ENCODE data around the gene DIP2C.
"Not testable (repeated sequence)": the region's sequence is repeated elsewhere in the genome, so short reads cannot be mapped to it uniquely, and the experiment has no call there.

The DIP2C gene

DNA sequence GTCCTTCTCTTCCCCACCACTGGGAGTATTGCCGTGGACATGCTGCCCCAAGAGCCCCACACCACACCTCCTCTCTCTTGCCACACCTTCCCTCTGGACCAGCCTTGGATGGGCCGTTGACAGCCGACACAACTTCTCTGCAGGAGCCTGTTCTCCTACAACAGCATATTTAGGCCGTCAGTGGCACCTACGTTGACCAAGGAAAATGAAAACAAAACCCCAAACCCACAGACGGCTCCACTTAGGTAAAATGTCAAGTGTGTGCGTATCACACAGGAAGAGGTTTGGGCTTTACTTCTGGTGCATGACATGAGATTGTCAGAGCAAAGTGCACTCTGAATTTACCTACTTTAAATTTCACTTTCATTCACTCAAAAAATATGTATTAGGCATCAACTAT is 307.7 kb downstream of the DIP2C start:
- no peak for DNase-seq

DNA sequence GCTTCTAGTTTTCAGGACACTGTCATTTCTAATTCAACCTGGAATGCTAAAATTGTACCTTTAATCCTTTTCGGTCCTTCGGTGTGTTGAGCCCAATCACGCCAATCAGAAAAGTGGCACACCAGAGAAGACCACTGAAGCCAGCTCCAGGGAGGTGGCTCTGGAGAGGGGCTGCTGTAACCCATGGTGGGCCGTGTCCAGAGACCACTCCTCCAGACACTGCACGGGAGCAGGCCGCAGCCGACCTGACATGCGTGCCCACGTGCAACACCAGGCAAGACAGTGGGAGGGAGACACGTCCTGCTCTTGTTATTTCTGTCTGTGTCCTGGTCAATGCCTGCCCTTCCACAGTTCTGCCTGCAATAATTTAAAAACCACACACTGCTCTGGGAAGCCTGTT is 308.1 kb downstream of the DIP2C start:
- no peak for DNase-seq

DNA sequence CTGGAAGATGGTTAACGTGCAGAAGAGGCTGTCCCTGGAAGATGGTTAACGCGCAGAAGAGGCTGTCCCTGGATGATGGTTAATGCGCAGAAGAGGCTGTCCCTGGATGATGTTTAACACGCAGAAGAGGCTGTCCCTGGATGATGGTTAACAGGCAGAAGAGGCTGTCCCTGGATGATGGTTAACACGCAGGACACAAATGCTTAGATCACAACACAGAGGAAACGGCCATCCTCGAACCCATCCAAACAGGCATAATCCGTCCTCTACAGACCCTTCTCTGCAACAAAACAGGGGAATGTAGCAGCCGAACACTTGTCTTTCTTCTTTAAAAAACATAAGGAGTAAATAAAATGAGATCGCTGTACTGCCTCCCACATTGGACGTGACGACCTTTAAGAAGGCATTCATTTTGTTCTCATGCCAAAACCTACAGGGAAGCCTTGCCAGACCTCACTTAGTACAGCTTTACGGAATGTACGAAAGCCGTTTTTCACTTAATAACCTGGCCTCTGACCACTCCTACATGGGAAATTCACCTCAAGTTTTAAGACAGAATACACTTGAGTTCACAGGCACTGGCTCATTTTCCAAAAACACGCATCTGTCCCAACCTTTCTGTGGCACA is 309.0 kb downstream of the DIP2C start:
- DNase-seq: no peak

DNA sequence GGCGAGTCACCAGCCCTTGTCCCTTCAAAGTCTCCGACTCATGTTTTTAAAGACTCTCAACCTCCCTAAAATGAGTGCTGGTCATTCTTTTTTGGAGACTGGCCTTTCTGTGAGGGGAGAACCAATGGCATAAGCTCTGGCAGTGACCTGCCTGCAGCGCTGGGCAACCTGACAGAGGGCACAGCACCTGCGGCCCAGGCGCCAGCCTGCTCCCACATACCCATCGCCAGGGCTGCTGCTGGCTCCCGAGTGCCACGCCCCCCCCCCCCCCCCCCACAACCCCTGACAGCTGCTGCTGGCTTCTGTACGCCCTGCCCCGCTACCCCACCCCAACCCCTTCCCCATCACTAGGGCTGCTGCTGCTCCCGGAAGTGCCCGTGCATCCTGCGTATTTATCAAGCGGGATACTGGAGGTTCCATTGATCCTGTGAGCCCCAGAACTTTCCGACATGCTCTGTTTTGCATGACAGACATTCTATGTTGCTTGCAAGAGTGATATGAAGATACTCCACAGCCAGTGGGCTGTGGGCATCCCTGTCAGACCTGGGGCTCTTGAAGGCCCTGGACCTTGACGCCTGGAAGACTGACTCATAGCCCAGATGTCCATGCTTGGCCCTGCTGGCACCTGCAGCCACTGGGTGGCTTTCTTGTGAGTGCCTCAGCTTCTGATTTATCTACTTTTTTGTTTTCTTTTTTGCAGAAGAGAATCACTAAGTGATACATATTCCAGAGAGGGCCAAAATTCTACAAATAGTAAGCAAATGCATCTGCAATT is 310.4 kb downstream of the DIP2C start:
- no peak for DNase-seq

GRCh38 chr10:378230-378929 is 311.1 kb downstream of the DIP2C start:
- DNase-seq: no peak

DNA sequence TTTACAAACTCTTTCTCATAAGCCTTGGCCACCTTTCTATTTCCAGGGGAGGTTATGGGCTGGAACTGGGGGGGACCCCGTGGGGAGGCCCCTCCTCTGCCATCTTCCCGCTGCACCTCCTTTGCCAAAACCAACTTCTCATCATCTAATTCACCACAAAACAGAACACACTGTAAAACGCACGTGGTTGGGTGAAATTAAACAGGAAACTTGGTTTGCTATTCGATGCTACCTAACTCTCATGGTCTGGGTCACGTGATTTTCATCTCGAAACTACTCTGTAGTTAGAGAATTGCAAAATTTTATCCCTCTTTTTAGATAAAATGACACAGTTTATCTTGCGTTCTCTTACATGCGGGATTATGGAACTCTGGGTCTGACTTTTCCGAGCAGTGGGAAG is 312.2 kb downstream of the DIP2C start:
- no peak for DNase-seq

- DNase-seq: no peak
These were observed 313.5 kb downstream of the DIP2C start for GRCh38 chr10:375815-376505.

GRCh38 chr10:374354-374753 is 315.1 kb downstream of the DIP2C start:
- DNase-seq: no peak

DNA sequence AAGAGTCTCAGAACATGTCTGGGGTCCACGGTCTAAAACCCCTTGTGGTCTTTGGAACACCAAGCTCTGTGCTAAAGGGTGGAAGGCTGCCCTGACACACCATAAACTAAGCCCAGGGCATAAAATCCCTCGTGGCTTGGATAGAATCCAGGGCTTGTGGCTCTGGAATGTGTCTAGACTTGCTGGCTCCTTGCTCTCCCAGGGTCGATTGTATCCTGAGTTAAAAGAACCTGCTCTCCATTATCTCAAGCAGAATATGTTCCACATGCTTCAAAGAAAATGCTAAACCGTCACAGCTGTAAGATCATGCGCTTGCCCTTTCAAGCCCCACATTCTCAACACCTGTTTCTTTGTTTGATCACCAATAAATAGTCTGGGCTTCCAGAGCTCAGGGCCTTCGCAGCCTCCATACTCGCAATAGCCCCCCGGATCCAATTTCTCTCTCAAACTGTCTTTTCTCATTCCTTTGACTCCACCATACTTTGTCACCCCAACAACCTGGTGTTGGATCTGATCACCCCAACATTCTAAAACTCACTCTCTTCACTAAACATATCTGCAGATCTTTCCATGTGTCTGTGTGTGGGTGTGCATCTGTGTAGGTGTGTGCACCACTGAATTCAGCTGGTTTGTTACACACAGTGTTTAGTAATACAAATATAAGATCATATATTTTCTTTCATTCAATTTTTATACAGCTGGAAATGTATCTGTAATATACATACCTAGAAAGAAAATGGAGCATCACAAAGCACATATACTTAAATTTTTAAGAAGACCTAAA is 315.8 kb downstream of the DIP2C start:
- DNase-seq: peak; percentile 32

DNA sequence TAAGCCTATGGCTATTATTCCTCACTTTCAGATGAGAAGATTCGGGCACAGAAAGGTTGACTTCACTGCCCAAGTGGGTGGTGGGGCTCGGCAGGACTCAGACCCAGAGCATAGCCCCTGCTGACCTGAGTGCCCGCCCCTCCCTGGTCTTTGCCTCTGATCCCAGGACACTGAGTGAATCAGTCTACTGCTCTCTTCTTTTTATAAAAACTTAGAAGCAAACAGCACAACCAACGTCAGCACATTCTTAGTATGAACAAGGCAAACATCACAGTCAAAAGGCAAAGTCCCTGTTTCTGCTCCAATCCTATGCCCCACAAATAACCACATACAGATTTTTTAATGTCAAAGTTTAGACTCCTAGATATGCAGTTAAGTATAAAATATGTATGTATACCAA is 316.5 kb downstream of the DIP2C start:
- DNase-seq: no peak

- no peak for DNase-seq
These were observed 316.9 kb downstream of the DIP2C start for GRCh38 chr10:372566-372965.

GRCh38 chr10:371515-371914 is 318.0 kb downstream of the DIP2C start:
- DNase-seq: no peak

- no peak for DNase-seq
These were observed 319.0 kb downstream of the DIP2C start for GRCh38 chr10:370449-370825.

DNA sequence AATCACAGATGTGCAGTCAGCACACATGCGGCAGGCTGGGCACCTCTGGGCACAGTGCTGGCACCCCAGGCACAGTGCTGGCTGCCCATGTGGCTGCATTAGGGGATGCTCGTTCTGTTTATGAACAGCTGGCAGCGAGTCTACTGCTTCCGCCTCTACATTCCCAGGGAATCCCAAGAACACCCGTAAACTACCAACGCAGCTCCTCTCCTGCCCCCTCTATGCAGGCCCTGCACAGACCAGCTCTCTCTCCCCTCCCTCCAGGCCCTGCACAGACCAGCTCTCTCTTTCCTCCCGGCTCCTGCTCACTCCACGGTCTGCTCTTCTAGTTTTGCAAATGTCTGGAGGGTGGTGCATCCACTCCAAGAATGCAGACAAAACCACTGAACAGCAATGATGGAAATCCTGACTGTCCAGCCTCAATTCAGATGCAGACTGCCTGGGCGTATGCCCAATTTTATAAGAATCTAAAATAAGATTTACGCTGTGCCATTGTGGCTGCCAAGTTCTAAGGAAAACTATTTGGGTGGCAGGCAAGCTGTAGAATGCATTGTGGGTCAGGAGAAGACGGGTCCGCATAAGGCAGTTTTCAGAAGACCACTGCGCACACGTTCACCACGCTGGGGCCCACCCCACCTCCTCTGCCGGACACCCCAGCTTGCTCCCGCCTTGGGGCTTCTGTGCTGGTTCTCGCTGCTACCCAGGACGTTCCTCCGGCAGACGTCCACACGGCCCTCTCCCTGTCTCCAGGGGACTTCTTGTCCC is 319.6 kb downstream of the DIP2C start:
- DNase-seq: no peak

GRCh38 chr10:369221-369683 is 320.2 kb downstream of the DIP2C start:
- no peak for DNase-seq

- no peak for DNase-seq
These were observed 320.8 kb downstream of the DIP2C start for GRCh38 chr10:368579-369220.

GRCh38 chr10:368107-368506 is 321.4 kb downstream of the DIP2C start:
- DNase-seq: not testable (repeated sequence)

GRCh38 chr10:367636-368035 is 321.8 kb downstream of the DIP2C start:
- no peak for DNase-seq

- DNase-seq: no peak
These were observed 323.3 kb downstream of the DIP2C start for GRCh38 chr10:366186-366585.

DNA sequence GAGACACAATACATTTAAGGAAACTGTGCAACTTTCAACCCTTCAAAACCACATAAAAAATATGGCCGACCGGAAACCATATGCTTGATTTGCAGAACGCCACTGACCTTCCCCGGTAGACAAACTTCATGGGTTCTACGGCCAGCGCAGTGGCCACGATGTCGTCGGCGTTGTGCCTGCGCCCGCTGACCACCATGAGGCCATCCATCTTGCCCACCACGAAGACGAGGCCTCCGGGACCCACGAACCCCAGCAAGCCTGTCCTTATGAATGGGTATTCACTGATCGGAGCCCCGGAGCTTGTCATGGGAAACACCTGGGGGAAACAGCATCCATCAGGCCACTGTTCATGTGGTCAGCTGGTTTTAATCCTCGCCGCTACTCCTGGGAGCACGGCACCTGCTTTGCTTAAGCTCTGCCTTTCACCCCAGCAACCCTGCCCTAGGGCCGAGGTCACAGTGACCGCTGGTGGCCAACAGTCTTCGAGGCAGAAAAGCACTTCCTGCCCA is 325.1 kb downstream of the DIP2C start:
- DNase-seq: no peak

DNA sequence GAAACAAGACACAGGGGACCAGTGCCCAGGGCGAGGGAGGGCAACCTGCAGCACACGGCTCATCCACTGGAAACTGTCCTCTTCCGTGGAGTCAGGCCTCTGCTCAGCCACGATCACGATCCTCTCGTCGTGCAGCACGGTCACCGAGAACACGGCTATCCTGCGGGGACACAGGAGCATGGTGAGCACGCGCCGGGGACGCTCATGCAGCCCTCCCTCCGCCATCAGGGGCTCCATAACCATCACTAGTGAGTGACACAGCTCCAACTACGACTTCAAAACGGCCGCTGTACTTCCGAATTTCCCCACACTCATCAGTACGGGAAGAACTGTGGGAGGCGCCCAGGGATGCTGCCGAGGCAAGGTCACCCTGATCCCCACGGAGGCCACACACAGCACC is 326.3 kb downstream of the DIP2C start:
- DNase-seq: no peak

Measured in NCI-H2171 (cell line).